Inflammatory macrophage treated with lipopolysaccharide for 1 hour (primary cell): ENCODE results near the gene PSME2.
A peak's percentile ranks its signal among the peaks of the same experiment; 100 is the strongest.

Experiments
- DNase-seq, 2 donors: peaks; one replicate each; pipeline ENCODE4 v3.0.0-alpha.2; 2020 to 2022

The PSME2 gene

DNA sequence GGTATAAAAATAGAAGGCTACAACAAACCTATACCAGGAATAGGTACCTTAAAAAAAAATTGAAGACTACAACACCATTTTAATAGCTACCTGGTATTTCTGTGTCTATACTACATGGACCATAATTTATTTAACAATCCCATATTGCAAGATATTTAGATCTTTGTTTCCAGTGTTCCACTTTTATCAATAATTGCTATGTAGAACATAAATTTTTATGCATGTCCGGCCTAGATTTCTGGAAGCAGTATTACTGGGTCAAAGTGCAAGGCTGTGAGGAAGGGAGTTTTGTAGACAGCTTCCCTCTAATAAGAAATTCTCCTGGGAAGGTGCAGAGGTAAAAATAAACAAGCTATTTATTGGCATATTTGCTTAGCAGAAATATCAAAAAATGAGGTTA lies 35.9 kb downstream of the PSME2 start:
- DNase-seq: no peak

- DNase-seq: no peak
These were observed 36.4 kb downstream of the PSME2 start for GRCh38 chr14:24110060-24110459.

- DNase-seq: no peak
These were observed 38.0 kb downstream of the PSME2 start for GRCh38 chr14:24108336-24108874.

DNA sequence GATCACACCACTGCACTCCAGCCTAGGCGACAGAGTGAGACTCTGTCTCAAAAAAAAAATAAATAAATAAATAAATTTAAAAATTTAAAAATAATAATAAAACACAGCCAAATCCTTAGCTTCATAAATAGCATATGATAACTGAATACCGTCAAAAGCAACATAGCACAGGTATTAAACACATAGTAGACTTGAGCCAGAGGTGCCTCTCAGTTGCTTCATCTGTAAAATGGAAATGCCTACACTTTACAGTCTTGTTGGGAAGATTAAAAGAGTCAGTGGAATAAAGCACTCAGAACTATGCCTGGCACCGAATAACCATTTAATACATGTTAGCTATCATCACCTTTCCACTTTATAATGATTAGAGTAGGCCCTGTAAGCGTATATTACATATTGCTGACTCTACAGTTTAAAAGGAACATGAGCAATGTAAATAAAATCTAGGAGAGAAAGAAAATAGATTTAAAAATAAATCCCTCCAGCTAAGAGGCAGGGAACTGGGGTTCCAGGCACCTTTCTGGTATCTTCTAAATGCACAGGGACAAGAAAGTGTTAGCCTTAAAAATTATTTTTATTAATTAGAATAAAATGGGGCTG lies 39.6 kb downstream of the PSME2 start:
- DNase-seq: no peak

GRCh38 chr14:24105609-24106239 lies 40.7 kb downstream of the PSME2 start:
- DNase-seq: peak in 1 of 2 donors; percentile 59

DNA sequence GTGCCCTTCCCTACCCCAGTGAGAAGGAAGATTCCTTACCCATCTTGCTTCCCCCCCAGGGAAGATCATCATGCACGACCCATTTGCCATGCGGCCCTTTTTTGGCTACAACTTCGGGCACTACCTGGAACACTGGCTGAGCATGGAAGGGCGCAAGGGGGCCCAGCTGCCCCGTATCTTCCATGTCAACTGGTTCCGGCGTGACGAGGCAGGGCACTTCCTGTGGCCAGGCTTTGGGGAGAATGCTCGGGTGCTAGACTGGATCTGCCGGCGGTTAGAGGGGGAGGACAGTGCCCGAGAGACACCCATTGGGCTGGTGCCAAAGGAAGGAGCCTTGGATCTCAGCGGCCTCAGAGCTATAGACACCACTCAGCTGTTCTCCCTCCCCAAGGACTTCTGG lies 43.0 kb downstream of the PSME2 start:
- DNase-seq: no peak

DNA sequence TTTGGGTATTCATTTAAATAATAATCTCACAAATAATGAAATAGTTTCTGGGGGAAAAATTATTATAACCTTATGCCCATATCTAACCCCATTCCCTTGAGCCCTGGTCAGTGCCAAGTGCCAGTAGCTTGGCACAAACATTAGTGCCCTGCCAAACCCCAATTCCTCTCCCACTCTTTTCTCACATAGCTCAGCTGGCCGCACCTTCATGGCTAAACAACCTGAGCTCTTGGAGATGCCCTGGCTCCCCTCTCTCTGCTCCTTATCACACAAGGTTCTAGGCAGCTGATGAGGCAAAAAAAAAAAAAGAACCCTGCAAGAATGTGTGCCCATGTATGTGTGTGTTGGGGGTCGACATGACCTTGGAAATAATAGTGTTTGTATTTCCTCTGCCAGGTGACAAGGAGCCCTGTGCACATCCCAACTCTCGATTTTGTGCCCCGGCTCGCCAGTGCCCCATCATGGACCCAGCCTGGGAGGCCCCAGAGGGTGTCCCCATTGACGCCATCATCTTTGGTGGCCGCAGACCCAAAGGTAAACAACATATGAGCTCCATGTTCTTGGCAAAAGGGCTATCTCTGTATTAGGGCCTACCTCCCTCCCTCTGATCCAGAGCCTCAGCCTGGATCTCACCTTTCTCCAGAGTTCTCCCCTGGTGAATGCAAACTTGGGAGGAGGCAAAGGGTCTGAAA lies 43.9 kb downstream of the PSME2 start:
- no peak for DNase-seq

GRCh38 chr14:24100982-24101494 lies 45.4 kb downstream of the PSME2 start:
- no peak for DNase-seq

DNA sequence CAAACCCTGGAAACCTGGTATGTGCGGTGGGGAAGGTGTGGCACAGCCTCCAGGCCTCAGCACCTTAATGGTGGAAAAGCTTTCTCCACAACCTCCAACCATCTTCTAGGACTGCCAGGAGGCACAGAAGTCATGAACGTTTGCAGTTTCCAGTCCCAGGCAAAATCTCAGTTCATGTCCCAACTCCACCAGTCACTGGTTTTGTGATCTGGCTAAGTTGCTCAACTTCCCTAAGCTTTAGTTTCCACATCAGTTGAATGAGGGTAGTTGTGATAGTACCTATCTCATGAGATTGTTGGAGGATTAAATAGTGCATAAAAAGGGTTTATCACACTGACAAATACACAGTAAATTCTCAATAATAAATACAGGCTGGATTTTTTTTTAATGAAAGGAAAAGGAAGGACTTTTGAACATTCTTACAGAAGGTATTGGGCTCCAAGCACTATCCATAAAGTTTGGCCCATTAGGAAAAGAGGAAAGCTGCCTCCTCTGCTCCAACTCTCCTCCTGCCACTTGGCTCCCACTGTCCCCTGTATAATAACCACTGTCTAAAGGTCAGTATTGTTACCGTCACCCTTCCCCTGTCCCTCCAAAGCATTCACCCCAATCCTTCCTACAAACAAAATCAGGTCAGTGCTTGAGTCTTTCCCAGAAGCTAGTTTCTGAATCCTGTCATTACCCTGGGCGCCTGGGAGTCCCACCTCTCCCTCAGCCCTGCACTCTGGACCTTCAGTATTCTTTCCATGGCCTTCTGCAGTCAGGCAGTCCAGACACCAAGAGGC lies 46.0 kb downstream of the PSME2 start:
- peak; percentile 48 to 74 for DNase-seq

DNA sequence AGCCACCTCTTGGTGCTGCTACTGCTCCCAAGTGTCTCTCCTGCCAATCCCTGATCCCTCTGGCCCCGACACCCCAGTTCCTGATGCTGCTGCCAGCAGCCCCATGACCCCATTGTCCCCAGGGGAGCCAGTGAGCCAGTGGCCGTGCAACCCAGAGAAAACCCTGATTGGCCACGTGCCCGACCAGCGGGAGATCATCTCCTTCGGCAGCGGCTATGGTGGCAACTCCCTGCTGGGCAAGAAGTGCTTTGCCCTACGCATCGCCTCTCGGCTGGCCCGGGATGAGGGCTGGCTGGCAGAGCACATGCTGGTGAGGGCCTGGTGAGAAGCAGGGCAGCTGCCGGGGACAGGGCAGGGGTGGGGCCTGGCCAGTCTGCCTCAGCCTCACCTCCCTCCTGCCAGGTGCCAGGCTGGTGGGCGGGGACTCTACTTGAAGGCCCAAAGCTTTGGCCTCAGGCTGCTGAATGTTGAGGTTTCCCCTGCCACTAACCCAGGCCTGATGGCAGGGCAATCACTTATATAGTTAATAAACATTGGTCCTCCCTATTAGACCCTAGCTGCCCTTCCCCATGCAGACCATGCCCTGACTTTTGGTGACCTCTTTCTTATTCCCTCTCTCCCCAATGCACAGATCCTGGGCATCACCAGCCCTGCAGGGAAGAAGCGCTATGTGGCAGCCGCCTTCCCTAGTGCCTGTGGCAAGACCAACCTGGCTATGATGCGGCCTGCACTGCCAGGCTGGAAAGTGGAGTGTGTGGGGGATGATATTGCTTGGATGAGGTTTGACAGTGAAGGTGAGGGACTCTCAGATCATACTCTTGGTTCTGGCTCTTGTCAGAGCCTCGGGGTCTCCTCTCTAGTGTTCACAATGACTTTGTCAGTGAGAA lies 47.2 kb downstream of the PSME2 start:
- DNase-seq: no peak

DNA sequence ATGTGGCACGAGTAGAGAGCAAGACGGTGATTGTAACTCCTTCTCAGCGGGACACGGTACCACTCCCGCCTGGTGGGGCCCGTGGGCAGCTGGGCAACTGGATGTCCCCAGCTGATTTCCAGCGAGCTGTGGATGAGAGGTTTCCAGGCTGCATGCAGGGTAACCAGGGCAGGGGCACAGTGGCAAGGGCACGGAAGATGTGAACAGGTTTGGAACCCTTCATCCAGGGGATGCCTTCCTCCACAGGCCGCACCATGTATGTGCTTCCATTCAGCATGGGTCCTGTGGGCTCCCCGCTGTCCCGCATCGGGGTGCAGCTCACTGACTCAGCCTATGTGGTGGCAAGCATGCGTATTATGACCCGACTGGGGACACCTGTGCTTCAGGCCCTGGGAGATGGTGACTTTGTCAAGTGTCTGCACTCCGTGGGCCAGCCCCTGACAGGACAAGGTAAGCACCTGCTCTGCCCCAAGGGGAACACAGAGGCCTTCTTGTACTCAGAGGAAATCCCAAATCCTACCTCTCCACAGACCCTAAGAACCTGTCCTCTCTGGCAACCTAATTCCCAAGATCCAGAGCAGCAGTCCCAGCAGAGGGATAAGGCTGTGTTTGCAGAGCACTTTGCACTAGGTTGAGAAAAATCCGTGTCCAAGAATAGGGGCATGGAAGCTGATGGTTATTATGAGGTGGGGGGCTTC lies 48.0 kb downstream of the PSME2 start:
- DNase-seq: no peak

DNA sequence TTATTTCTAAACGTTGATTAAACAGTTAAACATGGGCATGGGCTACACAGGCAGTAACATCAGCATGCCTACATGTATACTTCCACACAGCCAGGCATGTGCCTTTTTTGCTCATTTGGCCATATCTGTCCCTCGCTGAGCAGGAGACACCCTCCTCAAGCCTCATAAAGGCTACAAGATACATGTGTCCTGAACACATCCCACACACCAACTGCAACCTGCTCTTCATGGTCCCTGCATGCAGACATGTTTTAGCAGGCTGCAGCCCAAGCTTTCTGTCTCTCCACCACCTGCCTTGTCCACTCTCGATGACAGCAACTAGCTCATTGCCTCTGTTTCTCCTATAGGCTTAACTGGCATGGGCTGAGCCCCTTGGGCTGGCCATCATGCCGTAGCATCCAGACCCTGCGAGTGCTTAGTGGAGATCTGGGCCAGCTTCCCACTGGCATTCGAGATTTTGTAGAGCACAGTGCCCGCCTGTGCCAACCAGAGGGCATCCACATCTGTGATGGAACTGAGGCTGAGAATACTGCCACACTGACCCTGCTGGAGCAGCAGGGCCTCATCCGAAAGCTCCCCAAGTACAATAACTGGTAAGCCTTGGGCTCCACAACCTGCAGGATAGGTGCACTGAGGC lies 49.7 kb downstream of the PSME2 start:
- no peak for DNase-seq

GRCh38 chr14:24095271-24096068 lies 50.9 kb downstream of the PSME2 start:
- DNase-seq: peak; percentile 88 to 93

- DNase-seq: peak in 1 of 2 donors; percentile 20
These were observed 51.6 kb downstream of the PSME2 start for GRCh38 chr14:24094841-24095270.

- DNase-seq: peak; percentile 95 to 98
These were observed 52.2 kb downstream of the PSME2 start, which contains the start of gene PCK2 for GRCh38 chr14:24093901-24094840. Gene PCK2, plus strand, starts transcription at chr14:24094311. Its CDS starts 95 bp downstream, at chr14:24094406.
